Prostate gland (tissue), 2 donors: Measurements from ENCODE around the gene AIP. TPM values are rescaled to one million over a fixed set of nuclear protein-coding genes. Genes with fewer than 3 reads are reported as not detected.

Experiments used
- DNase-seq: peaks from one replicate; pipeline ENCODE4 v3.0.0-alpha.2; 2019; ENCODE audit warnings: low spot score
- H3K27ac ChIP-seq, 2 donors: fragments of 200-600 bp; sonication (generic); 2 replicates each; pipeline ENCODE4 v1.5.1; 2017 to 2019
- H3K27me3 ChIP-seq: fragments of 200-600 bp; sonication (generic); replicated peaks from 2 replicates; pipeline ENCODE4 v1.5.1; 2019; ENCODE audit not compliant: insufficient read depth
- H3K36me3 ChIP-seq, 2 donors: fragments of 200-600 bp; sonication (generic); 1 replicate in 1 of 2; 2 replicates in 1 of 2; pipeline versions ENCODE4 v1.5.1 to v1.8.1; 2017 to 2019
- H3K4me1 ChIP-seq: fragments of 200-600 bp; sonication (generic); replicated peaks from 2 replicates; pipeline ENCODE4 v1.5.1; 2019
- H3K4me3 ChIP-seq, 2 donors: fragments of 200-600 bp; sonication (generic); 2 replicates each; pipeline ENCODE4 v1.5.1; 2017 to 2019
- H3K9me3 ChIP-seq: fragments of 200-600 bp; sonication (generic); 2 replicates; pipeline ENCODE4 v1.5.1; 2017
- CTCF ChIP-seq, 4 experiments: fragments of 200-600 bp in 2 of 4; fragments of 450-650 bp in 2 of 4; sonication (generic) in 2 of 4; IDR thresholded peaks; 1 replicate in 3 of 4; 2 replicates in 1 of 4; pipeline ENCODE4 v1.5.1; 2016 to 2019; ENCODE audit warnings: antibody characterized with exemption in 4 of 4, mild to moderate bottlenecking in 2 of 4, moderate library complexity in 2 of 4
- POLR2A ChIP-seq: fragments of 450-650 bp; IDR thresholded peaks from one replicate; pipeline ENCODE4 v1.6.1; 2016; ENCODE audit warnings: antibody characterized with exemption, mild to moderate bottlenecking
- POLR2AphosphoS5 ChIP-seq: sonication (generic); formaldehyde crosslinking; IDR thresholded peaks from one replicate; pipeline ENCODE4 v1.6.1; 2017; ENCODE audit warnings: antibody characterized with exemption
- WGBS: methylation state at CpG from one replicate; pipeline ENCODE4 v1.1.5; 2018; 5-methylcytosine and 5-hydroxymethylcytosine counted together
- intact Hi-C: fragments of 100-400 bp; cut with DNase I; formaldehyde crosslinking; loops from one replicate; pipeline ENCODE4 v1.14.2; 2022
- total RNA-seq, 2 donors: library from RNA; depleted of rRNA; stranded (reverse); fragments of >200 nt; gene quantifications; one replicate each; pipeline ENCODE4 v1.1.0, GENCODE V29; 2016

AIP gene
- total RNA-seq, 2 donors from 2014 or later = 63.7 to 93.7 TPM

GRCh38 chr11:67503119-67504004 is 20.5 kb downstream of the AIP start:
- Histone ChIP-seq H3K27me3 (no peaks in the 10 kb centered on the region), H3K9me3 (no peaks in the 10 kb centered on the region), H3K36me3 (peaks cover 0 to 2% of the 10 kb centered on the region in 2 donors), H3K27ac (no peak overlapping the region), H3K4me3 (peak overlapping the region; percentile 46 to 48), H3K4me1 (peaks cover 9% of the 10 kb centered on the region)
- 75% methylated on average over 18 of the region's 19 CpGs for WGBS
- intact Hi-C loops = loop anchor here (10.0 kb wide), 1 partner anchor 149 kb away; the partner anchor contains the start of gene POLD4
- DNase-seq = no peak
- no peak for TF ChIP-seq POLR2AphosphoS5
- TF ChIP-seq CTCF (IDR thresholded peaks at IDR 0.05) = no peak
- no peak for TF ChIP-seq POLR2A

- intact Hi-C loops = loop anchor here (10.0 kb wide), 1 partner anchor 149 kb away; the partner anchor contains the start of gene POLD4
- 3% methylated on average over 65 of the region's 101 CpGs for WGBS
- H3K27me3 ChIP-seq = no peaks in the 10 kb centered on the region
- H3K27ac ChIP-seq = peak overlapping the region; percentile 97 to 98
- peaks cover 0 to 2% of the 10 kb centered on the region in 2 donors for H3K36me3 ChIP-seq
- H3K9me3 ChIP-seq = no peaks in the 10 kb centered on the region
- peak overlapping the region; percentile 46 to 48 for H3K4me3 ChIP-seq
- peaks cover 9% of the 10 kb centered on the region for H3K4me1 ChIP-seq
- no peak for DNase-seq
- TF ChIP-seq POLR2A (no peak), CTCF (IDR thresholded peaks at IDR 0.05) (no peak), POLR2AphosphoS5 (no peak)
These were observed 21.5 kb downstream of the AIP start for GRCh38 chr11:67504005-67504949.

GRCh38 chr11:67504950-67505581 is 22.2 kb downstream of the AIP start, which contains the start of gene PITPNM1:
PITPNM1 (minus strand) TSS chr11:67505363; CDS start chr11:67504180, 1,183 bp downstream.
- intact Hi-C loops = loop anchor here (5.0 to 10.0 kb wide), 2 partner anchors 103 to 150 kb away; partner anchors contain the start of genes POLD4, PPP1CA and TBC1D10C
- 1% methylated on average over 52 of the region's 58 CpGs for WGBS
- H3K9me3 ChIP-seq = no peaks in the 10 kb centered on the region

GRCh38 chr11:67505605-67506396 is 23.0 kb downstream of the AIP start:
- no peaks in the 10 kb centered on the region for H3K27me3 ChIP-seq
- H3K4me3 ChIP-seq = peak overlapping the region in 1 of 2 donors; percentile 46
- H3K4me1 ChIP-seq = peaks cover 9% of the 10 kb centered on the region
- DNase-seq = peak; percentile 89
- H3K36me3 ChIP-seq = peaks cover 0 to 2% of the 10 kb centered on the region in 2 donors
- H3K27ac ChIP-seq = peak overlapping the region; percentile 97 to 98
- TF ChIP-seq POLR2AphosphoS5 (peak; percentile 92), POLR2A (peak; percentile 81), CTCF (IDR thresholded peaks at IDR 0.05) (peak; percentile 89 to 99 (median 98))
- H3K9me3 ChIP-seq = no peaks in the 10 kb centered on the region
- 9% methylated on average over 16 of the region's 17 CpGs for WGBS
- intact Hi-C loops = loop anchor here (5.0 to 10.0 kb wide), 2 partner anchors 104 to 151 kb away; partner anchors contain the start of genes POLD4, PPP1CA and TBC1D10C

More at GRCh38 chr11:67504950-67505581, 22.2 kb downstream of the AIP start, which contains the start of gene PITPNM1:
- Histone ChIP-seq H3K4me1 (peaks cover 9% of the 10 kb centered on the region), H3K27me3 (no peaks in the 10 kb centered on the region), H3K36me3 (peaks cover 0 to 2% of the 10 kb centered on the region in 2 donors), H3K27ac (peak within 1 kb of the TSS; percentile 97 to 98), H3K4me3 (peak within 1 kb of the TSS; percentile 46 to 48)
- peak; percentile 77 for TF ChIP-seq POLR2A
- no peak for TF ChIP-seq POLR2AphosphoS5
- peak; percentile 49 for DNase-seq
